Sigmoid colon (tissue), 7 donors: ENCODE results near the gene ZNF76. TPM values are rescaled to one million over a fixed set of nuclear protein-coding genes. Genes with fewer than 3 reads are reported as not detected.

Source experiments
- DNase-seq: peaks from one replicate; pipeline ENCODE4 v3.0.0-alpha.2; 2019
- H3K27ac ChIP-seq, 4 donors: fragments of 200-600 bp; sonication (generic); one replicate each; pipeline ENCODE4 v1.5.1; 2016 to 2019; ENCODE audit warnings: mild to moderate bottlenecking in 1 of 4
- H3K27me3 ChIP-seq, 3 donors: fragments of 200-600 bp; sonication (generic); one replicate each; pipeline ENCODE4 v1.5.1; 2019; ENCODE audit warnings: mild to moderate bottlenecking in 1 of 3
- H3K36me3 ChIP-seq, 4 donors: fragments of 200-600 bp; sonication (generic); one replicate each; pipeline ENCODE4 v1.5.1; 2016 to 2019
- H3K4me1 ChIP-seq, 4 donors: fragments of 200-600 bp; sonication (generic); one replicate each; pipeline ENCODE4 v1.5.1; 2017 to 2019
- H3K4me3 ChIP-seq, 4 donors: fragments of 200-600 bp; sonication (generic); one replicate each; pipeline ENCODE4 v1.5.1; 2017 to 2019; ENCODE audit warnings: mild to moderate bottlenecking in 2 of 4, moderate library complexity in 1 of 4
- H3K9me3 ChIP-seq, 4 donors: fragments of 200-600 bp in 3 of 4; sonication (generic) in 3 of 4; one replicate each; pipeline versions ENCODE4 v1.5.1 to v1.6.1; 2013 to 2019
- CTCF ChIP-seq, 4 experiments: fragments of 450-650 bp in 3 of 4; fragments of 200-600 bp in 1 of 4; IDR thresholded peaks; one replicate each; pipeline ENCODE4 v1.5.1; 2016 to 2019; ENCODE audit warnings: antibody characterized with exemption in 4 of 4, mild to moderate bottlenecking in 3 of 4, moderate library complexity in 2 of 4
- EP300 ChIP-seq, 4 donors: sonication (generic); formaldehyde crosslinking; IDR thresholded peaks; one replicate each; pipeline ENCODE4 v1.6.1; 2017; ENCODE audit warnings: antibody characterized with exemption in 4 of 4
- POLR2A ChIP-seq, 2 donors: fragments of 450-650 bp; IDR thresholded peaks; one replicate each; pipeline ENCODE4 v1.6.1; 2016; ENCODE audit warnings: antibody characterized with exemption in 2 of 2, mild to moderate bottlenecking in 2 of 2, moderate library complexity in 2 of 2
- POLR2AphosphoS5 ChIP-seq, 4 donors: sonication (generic); formaldehyde crosslinking; IDR thresholded peaks; one replicate each; pipeline ENCODE4 v1.6.1; 2017; ENCODE audit warnings: antibody characterized with exemption in 4 of 4
- WGBS, 2 donors: extraction: QIAGEN DNeasy Blood & Tissue Kit; methylation state at CpG; one replicate each; pipeline ENCODE4 v1.1.7; 2013; 5-methylcytosine and 5-hydroxymethylcytosine counted together
- intact Hi-C: fragments of 100-400 bp; cut with DNase I; formaldehyde crosslinking; loops from one replicate; pipeline ENCODE4 v1.15.1; 2023
- polyA plus RNA-seq, 3 donors: library from polyadenylated mRNA; stranded (reverse); fragments of 200-250 nt; gene quantifications; one replicate each; pipeline ENCODE4 v1.2.3, GENCODE V29; 2013
- total RNA-seq, 4 donors: library from RNA; depleted of rRNA; stranded (reverse); fragments of >200 nt; gene quantifications; one replicate each; pipeline ENCODE4 v1.1.0, GENCODE V29; 2016
- donor health status: healthy with polysubstance abuse.
- donor health status: Bipolar disorder and iron deficiency.
- donor health status: healthy.

ZNF76 gene
- total RNA-seq: 10 to 100 TPM; 29.3 to 59.8 (median 31.8) TPM
- 10 to 100 TPM; 14.3 to 28.3 (median 15.0) TPM for polyA plus RNA-seq

DNA sequence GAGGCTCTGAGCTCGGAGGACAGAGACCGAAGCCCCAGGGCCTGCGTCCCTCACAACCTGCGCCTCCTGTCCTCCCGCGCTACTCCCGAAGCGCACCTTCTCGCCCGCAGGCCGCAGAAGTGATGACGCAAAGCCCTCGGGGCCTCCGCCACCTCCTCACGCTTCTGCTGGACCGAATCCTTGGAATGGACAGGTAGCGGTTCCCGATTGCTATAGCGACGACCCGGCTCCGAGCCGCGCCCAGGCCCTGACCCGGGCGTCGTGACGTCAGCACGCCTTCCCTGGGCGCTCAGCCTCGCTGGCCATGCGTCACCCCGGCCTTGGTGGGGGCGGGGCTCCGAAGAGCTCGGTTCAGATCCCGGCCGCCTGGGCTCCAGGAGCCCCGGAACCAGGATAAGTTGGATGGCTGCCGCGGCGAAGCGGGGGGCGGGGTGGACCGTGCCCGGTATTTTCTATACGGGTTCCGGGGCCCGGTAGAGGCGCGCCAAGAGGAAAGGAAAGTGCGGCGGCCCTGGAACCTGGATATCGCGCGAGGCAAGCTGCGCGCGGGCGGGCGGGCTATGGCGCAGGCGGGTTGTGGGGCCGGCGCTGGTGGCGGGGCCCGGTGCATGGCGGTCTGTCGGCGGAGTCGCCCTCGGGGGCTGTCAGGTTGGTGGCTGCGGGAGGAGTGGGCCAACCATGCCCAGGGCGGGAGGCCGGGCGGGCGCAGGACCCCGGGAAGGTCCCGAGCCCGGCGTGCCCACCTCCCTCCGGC, at the start of gene ZNF76:
Gene ZNF76 (plus strand): TSS at position 542 of the 754 bp plus-strand sequence. CDS start 21,417 bp downstream, outside the sequence.
- DNase-seq: peak; percentile 99
- intact Hi-C loops: no loop called here
- Histone ChIP-seq H3K27me3 (no peaks in the 10 kb centered on the region), H3K4me3 (peak within 1 kb of the TSS; percentile 89 to 98 (median 96)), H3K27ac (peak within 1 kb of the TSS; percentile 92 to 99 (median 98)), H3K36me3 (no peaks in the 10 kb centered on the region), H3K4me1 (peaks cover 0 to 38% (median 20%) of the 10 kb centered on the region in 4 donors), H3K9me3 (no peaks in the 10 kb centered on the region)
- TF ChIP-seq EP300 (IDR thresholded peaks at IDR 0.05) (peak in 2 of 4 donors; percentile 76 to 87), POLR2AphosphoS5 (IDR thresholded peaks at IDR 0.05) (peak; percentile 94 to 96 (median 94)), CTCF (IDR thresholded peaks at IDR 0.05) (peak in 1 of 4 experiments; percentile 37), POLR2A (IDR thresholded peaks at IDR 0.05) (peak; percentile 34 to 50)
- WGBS, 2 donors: 0% methylated on average over 82 of the region's 82 CpGs

- TF ChIP-seq POLR2A (IDR thresholded peaks at IDR 0.05): no peak
- no peak for TF ChIP-seq EP300 (IDR thresholded peaks at IDR 0.05)
- TF ChIP-seq POLR2AphosphoS5 (IDR thresholded peaks at IDR 0.05): no peak
- TF ChIP-seq CTCF (IDR thresholded peaks at IDR 0.05): no peak
- H3K27ac ChIP-seq: peak overlapping the region in 1 of 4 donors; percentile 33
- H3K9me3 ChIP-seq: no peaks in the 10 kb centered on the region
- no peak for DNase-seq
- 7 to 15% methylated on average over 51 of the region's 51 CpGs for WGBS, 2 donors
- no peaks in the 10 kb centered on the region for H3K36me3 ChIP-seq
- H3K27me3 ChIP-seq: peaks cover 0 to 58% (median 13%) of the 10 kb centered on the region in 3 donors
- peak overlapping the region; percentile 35 to 60 (median 54) for H3K4me3 ChIP-seq
- H3K4me1 ChIP-seq: peaks cover 0 to 30% (median 26%) of the 10 kb centered on the region in 4 donors
- intact Hi-C loops: no loop called here
Observed at GRCh38 chr6:35213298-35213791, 46.2 kb upstream of the ZNF76 start.

GRCh38 chr6:35213824-35214756, 45.4 kb upstream of the ZNF76 start, which contains the start of gene SCUBE3:
Gene SCUBE3 (plus strand): TSS chr6:35213956. CDS start chr6:35214419, 463 bp downstream.
- TF ChIP-seq POLR2AphosphoS5 (IDR thresholded peaks at IDR 0.05) (no peak), CTCF (IDR thresholded peaks at IDR 0.05) (no peak), EP300 (IDR thresholded peaks at IDR 0.05) (no peak), POLR2A (IDR thresholded peaks at IDR 0.05) (no peak)
- H3K27me3 ChIP-seq: peaks cover 0 to 58% (median 13%) of the 10 kb centered on the region in 3 donors
- peak within 1 kb of the TSS; percentile 35 to 60 (median 54) for H3K4me3 ChIP-seq
- H3K36me3 ChIP-seq: no peaks in the 10 kb centered on the region
- no peaks in the 10 kb centered on the region for H3K9me3 ChIP-seq
- peaks cover 0 to 30% (median 26%) of the 10 kb centered on the region in 4 donors for H3K4me1 ChIP-seq
- H3K27ac ChIP-seq: peak within 1 kb of the TSS in 3 of 4 donors; percentile 4 to 48 (median 33)
- 2% methylated on average over 89 of the region's 89 CpGs for WGBS, 2 donors
- DNase-seq: no peak
- intact Hi-C loops: no loop called here

DNA sequence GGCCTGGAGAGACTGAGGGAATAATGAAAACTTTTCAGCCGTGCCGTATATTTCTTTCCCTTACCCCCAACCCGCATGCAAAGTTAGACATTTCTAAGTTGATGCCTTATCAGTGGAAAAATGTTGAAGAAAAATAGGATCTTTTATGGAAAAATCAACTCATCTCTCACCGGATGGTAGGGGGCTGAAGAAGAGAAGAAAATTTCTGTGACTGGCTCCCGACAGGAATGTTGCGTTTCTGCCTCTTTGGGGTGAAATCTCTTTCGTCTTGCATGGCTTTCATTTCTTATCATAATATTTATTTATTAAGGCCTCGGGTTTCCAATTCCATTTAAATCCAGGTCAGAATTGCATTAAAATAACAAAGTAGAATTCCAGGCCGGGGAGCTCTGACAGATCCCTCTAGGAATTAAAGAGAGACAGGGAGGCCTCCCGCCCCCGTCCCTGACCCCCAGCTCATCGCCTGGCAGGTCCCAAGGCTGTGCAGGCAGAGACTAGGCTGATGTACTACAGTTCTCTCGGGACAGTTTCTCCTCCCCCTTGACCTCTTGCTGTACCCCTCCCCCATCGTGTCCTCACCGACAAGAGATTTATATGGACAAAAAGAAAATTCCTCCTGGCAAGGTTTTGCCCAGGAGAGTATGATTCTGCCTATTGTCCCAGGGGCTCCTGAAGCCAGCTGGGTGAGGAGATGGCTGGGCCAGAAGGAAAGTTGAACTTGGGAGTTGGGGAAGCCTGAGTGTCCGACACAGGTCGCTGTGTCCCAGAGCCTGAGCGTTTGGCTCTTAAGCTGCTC, 44.5 kb upstream of the ZNF76 start:
- peaks cover 0 to 58% (median 13%) of the 10 kb centered on the region in 3 donors for H3K27me3 ChIP-seq
- DNase-seq: no peak
- peaks cover 0 to 38% (median 26%) of the 10 kb centered on the region in 4 donors for H3K4me1 ChIP-seq
- H3K4me3 ChIP-seq: peak overlapping the region; percentile 35 to 60 (median 54)
- no peaks in the 10 kb centered on the region for H3K36me3 ChIP-seq
- TF ChIP-seq CTCF (IDR thresholded peaks at IDR 0.05) (no peak), POLR2A (IDR thresholded peaks at IDR 0.05) (no peak), POLR2AphosphoS5 (IDR thresholded peaks at IDR 0.05) (no peak), EP300 (IDR thresholded peaks at IDR 0.05) (no peak)
- WGBS, 2 donors: 57 to 60% methylated on average over 18 of the region's 18 CpGs
- no peaks in the 10 kb centered on the region for H3K9me3 ChIP-seq
- H3K27ac ChIP-seq: peak overlapping the region in 1 of 4 donors; percentile 33
- intact Hi-C loops: no loop called here
